GM18907 (cell line): Measurements from ENCODE around the gene ADGRB3.
"Not testable (repeated sequence)": the region's sequence is repeated elsewhere in the genome, so short reads cannot be mapped to it uniquely, and the experiment has no call there.

Experiments
- ATAC-seq: cut with Tn5 transposase; IDR thresholded peaks from one replicate; pipeline ENCODE4 v1.9.1; 2021; ENCODE audit warnings: mild to moderate bottlenecking, moderate library complexity; ENCODE audit not compliant: unreplicated experiment

ADGRB3 gene

DNA sequence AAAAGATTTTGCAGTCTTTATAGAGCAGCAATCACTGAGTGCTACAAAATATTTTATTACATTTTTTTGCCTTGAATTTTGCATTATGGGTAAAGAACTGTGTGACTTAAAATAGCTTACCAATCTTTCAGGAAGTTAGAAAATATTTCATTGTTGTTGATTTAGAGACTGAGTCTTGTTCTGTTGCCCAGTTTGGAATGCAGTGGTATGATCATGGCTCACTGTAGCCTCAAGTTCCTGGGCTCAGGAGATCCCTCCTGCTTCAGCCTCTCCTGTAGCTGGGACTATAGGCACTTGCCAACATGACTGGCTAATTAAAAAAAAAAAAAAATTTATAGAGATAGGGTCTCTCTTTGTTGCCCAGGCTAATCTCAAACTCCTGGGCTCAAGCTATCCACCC, 100.8 kb downstream of the ADGRB3 start:
- no peak for ATAC-seq

GRCh38 chr6:68737061-68737460, 102.0 kb downstream of the ADGRB3 start:
- ATAC-seq: no peak

DNA sequence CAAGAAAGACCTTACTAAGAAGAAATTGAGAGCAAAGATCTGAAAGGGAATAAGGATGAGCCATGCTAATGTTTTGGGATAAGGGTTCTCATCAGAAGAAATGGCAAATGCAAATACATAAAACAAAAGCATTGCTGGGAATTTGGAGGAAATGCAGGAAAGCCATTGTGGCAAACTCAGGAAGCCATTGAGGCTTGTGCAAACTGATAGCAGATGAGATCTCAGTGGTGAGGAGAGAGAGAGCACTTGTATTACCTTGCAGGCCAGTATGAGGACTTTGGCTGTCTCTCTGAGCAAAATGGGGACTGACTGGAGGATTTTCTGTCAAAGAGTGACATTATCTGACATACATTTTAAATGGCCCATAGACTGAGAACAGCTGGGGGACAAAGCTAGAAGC, 103.0 kb downstream of the ADGRB3 start:
- ATAC-seq: no peak

- peak; percentile 75 for ATAC-seq
These were observed 105.9 kb downstream of the ADGRB3 start for GRCh38 chr6:68740828-68741500.

DNA sequence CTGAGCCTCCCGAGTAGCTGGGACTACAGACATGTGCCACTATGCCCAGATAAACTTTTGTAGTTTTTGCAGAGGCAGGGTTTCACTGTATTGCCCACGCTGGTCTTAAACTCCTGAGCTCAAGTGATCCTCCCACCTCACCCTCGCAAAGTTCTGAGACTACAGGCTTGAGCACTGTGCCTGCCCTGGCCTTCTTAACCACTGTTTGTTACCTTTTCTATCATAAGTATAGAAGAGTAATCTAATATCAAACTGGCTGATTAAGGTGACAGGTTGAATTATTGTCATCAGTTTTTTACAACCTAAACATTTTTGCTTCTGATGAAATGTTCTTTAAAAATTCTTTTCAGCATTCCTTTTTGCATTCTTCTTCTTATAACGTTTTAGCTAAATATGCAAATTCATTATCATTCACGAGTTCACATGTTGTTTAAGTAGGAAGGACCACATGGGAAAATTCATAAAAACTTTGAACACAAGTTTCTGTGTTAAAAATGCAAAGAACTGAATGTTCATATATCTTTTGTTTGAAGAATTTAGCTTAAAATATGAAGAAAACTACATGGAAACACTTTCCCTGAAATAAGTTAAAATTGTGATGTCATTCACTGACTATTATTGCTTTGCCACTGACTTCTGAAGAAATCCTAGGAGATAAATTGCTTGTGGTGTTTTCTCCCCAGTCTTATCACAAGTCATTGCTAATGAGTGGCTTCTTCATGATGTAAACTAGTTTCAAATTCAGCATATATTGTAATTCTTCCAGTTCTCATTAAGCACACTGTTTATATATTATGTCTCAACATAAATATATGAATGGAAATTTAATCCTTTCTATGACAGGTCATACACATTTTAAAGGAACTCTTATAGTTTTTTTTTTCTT, 106.7 kb downstream of the ADGRB3 start:
- ATAC-seq: no peak

DNA sequence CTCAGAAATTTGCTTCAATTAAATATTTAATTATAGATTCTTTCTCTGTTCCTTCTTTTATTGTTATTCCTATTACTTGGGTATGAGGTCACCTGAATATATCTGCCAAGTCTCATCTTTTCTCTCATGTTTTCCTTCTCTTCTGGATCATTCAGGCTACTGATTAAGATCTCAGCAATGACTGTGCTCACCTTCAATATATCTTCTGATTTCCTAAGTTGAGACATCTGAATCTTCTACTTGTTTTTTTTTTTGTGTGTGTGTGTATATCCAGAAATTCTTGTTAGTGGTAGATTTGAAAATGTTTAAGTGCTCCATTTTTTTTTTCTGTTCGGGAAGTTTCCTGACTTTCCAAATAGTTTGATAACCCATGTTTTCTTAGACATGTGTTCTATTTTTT, 108.0 kb downstream of the ADGRB3 start:
- no peak for ATAC-seq

- not testable (repeated sequence) for ATAC-seq
These were observed 109.3 kb downstream of the ADGRB3 start for GRCh38 chr6:68744376-68744775.

GRCh38 chr6:68746376-68746775, 111.3 kb downstream of the ADGRB3 start:
- no peak for ATAC-seq

- ATAC-seq: no peak
These were observed 112.2 kb downstream of the ADGRB3 start for GRCh38 chr6:68747110-68747790.

- ATAC-seq: not testable (repeated sequence)
These were observed 112.8 kb downstream of the ADGRB3 start for GRCh38 chr6:68747832-68748231.

- ATAC-seq: no peak
These were observed 119.7 kb downstream of the ADGRB3 start for GRCh38 chr6:68754681-68755213.

DNA sequence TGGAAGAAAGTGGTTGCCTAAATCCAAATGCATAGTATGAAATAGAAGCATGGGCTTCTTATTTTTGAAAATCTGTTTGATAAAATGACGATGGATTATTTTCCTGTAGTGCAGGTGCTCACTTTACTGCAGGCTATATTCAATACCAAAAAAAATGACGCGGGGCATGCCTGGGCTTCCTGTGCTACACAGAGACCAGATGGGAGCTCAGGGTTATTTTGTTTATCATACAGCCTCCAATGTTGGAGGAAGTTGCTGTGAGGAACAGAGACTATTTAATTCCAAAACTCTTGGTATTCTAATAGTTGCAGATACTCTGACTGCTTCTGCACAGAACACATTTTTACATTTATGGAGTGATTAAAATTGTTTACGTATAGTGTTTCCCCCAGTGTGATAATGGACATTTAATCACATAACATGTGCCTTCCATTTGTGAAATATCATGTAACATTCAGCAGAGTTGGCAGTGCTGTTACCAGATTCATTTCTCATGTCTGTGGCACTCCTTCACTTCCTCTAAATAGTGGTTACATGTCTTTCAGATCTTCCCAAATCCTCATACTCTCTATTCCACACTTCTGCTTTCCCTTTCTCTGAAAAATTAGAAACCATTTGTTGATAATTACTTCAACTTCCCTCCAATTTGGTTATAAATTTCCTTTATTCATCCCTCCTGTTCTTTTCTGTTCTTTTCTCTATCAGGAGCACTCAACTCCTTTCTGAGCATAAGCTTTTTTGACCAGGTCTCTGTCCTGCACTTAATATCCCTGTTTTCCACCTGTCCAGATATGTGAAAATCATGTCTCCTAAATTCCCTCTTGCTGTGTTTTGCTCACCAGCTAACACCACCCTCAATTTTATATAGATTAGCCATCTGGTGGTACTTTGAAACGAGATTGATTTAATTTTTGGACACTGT, 121.6 kb downstream of the ADGRB3 start:
- no peak for ATAC-seq

- no peak for ATAC-seq
These were observed 122.7 kb downstream of the ADGRB3 start for GRCh38 chr6:68757821-68758220.

DNA sequence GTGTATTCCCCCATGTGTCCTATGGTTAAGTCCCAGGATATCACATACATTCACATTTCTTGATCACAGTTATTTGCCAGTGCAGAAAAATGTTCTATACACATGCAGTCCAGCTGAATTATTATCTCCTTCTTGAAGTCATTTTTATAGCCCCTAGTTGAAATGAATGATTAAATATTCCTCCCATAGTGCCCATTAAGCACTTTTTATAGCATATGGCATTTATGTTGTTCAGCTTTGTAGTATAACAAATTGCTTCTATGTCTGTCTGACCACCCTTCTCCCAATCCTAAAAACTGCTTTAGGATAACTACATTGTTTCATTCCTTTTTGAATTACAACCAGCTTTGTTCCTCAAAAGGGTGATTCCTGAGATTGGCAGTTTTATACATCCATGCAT, 123.5 kb downstream of the ADGRB3 start:
- ATAC-seq: no peak

- no peak for ATAC-seq
These were observed 125.4 kb downstream of the ADGRB3 start for GRCh38 chr6:68760485-68760884.

GRCh38 chr6:68760941-68761676, 126.0 kb downstream of the ADGRB3 start:
- ATAC-seq: no peak

GRCh38 chr6:68761985-68762384, 126.9 kb downstream of the ADGRB3 start:
- no peak for ATAC-seq

DNA sequence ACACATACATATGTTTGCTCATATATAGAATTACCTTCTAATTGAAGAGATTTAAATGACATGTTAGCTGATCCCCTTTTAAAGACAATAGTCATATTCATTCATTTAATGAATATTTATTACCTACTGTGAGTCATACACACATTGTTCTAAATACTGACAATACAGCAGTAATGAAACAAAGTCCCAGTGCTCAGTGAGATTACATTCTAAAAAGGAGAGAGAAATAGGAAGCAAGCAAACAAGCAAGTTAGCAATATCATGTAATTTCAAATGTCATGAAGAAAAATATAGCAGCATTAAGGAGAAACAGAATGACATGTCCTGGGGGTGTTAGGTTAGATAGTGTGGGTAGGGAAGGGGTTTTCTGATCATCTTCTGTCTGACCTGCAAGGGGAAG, 136.3 kb downstream of the ADGRB3 start:
- no peak for ATAC-seq

DNA sequence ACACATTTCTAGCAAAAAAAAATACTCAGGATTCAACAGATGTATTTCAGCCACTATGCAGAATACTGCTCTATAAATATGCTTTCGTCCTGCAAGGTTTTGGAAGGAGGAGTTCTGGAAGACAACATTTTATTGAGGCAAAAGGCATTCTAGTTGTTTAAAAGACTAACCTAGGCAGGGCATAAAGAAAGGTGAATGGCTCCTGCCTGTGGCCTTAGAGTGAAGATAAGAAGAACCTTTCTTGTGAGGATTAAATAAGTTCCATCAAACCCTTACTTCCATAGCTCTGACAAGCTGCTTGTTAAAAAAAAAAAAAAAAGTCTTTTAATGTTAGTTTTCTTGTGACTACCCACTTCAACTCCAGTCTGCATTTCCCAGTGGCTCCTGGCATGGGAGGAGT, 139.8 kb downstream of the ADGRB3 start:
- no peak for ATAC-seq

DNA sequence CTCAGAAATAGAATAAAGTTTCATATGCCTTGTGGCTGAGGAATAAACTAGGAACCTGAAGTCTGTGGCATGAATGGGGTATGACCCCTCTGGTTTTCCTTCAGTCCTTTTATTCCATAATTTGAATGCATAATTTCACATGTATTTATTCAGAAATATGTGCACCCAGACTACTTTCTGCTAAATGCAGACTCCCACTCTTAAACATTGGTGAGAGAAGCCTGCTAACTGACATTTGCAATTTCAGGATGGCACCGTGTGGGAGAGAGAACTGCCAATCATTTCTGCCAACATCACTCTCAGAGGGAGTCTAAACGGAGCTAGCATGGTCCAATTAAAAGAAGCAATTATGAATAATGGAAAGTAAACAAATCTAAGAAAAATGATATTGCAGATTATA, 141.3 kb downstream of the ADGRB3 start:
- ATAC-seq: no peak
